Astrocyte (in vitro differentiated cells and primary cell): ENCODE results near the gene CABLES2.

Experiments
- CTCF ChIP-seq: IDR thresholded peaks from 2 replicates; pipeline ENCODE4 v1.5.1; 2011; ENCODE audit warnings: low read depth, mild to moderate bottlenecking, inconsistent platforms, low read length, moderate library complexity; ENCODE audit not compliant: insufficient read depth
- EZH2 ChIP-seq: IDR thresholded peaks from 2 replicates; pipeline ENCODE4 v1.6.1; 2012; ENCODE audit warnings: mild to moderate bottlenecking, low read length, inconsistent platforms; ENCODE audit not compliant: insufficient read depth

GRCh38 chr20:62404761-62405107, 2.4 kb downstream of the CABLES2 start:
- TF ChIP-seq CTCF (no peak), EZH2 (no peak)
